ENCODE measurements around the gene ALDOC.

The ALDOC gene

GRCh38 chr17:28616281-28616680 is 39.6 kb upstream of the ALDOC start:
- TF ChIP-seq CTCF (IDR thresholded peaks at IDR 0.05; ENCODE audit: low read depth, low read length) = no peak
- DNase-seq = no peak
- H3K27ac ChIP-seq = no peak overlapping the region
- no peaks in the 10 kb centered on the region for H3K27me3 ChIP-seq (ENCODE audit: insufficient read depth, low read depth, severe bottlenecking)
- H3K36me3 ChIP-seq = peaks cover 93% of the 10 kb centered on the region
- H3K9me3 ChIP-seq (ENCODE audit: severe bottlenecking) = no peaks in the 10 kb centered on the region
- no peak overlapping the region for H3K4me3 ChIP-seq (ENCODE audit: low read depth, low read length)

- Histone ChIP-seq H3K9me3 (ENCODE audit: severe bottlenecking) (no peaks in the 10 kb centered on the region), H3K27ac (no peak overlapping the region), H3K27me3 (ENCODE audit: insufficient read depth, low read depth, severe bottlenecking) (no peaks in the 10 kb centered on the region), H3K4me3 (ENCODE audit: low read depth, low read length) (no peak overlapping the region), H3K36me3 (peaks cover 87% of the 10 kb centered on the region)
- no peak for DNase-seq
- TF ChIP-seq CTCF (IDR thresholded peaks at IDR 0.05; ENCODE audit: low read depth, low read length) = no peak
Measured at GRCh38 chr17:28615260-28615940, 38.7 kb upstream of the ALDOC start.

GRCh38 chr17:28613931-28614381 is 37.3 kb upstream of the ALDOC start, which contains the start of gene RSKR:
TSS of gene RSKR (minus strand) at chr17:28614185. CDS start at chr17:28614161, 24 bp downstream.
- Histone ChIP-seq H3K9me3 (ENCODE audit: severe bottlenecking) (no peaks in the 10 kb centered on the region), H3K36me3 (peaks cover 73% of the 10 kb centered on the region), H3K4me3 (ENCODE audit: low read depth, low read length) (no peak within 1 kb of the TSS), H3K27ac (no peak within 1 kb of the TSS), H3K27me3 (ENCODE audit: insufficient read depth, low read depth, severe bottlenecking) (no peaks in the 10 kb centered on the region)
- no peak for DNase-seq
- no peak for TF ChIP-seq CTCF (IDR thresholded peaks at IDR 0.05; ENCODE audit: low read depth, low read length)

- Histone ChIP-seq H3K27ac (no peak overlapping the region), H3K36me3 (peaks cover 65% of the 10 kb centered on the region), H3K27me3 (ENCODE audit: insufficient read depth, low read depth, severe bottlenecking) (no peaks in the 10 kb centered on the region), H3K4me3 (ENCODE audit: low read depth, low read length) (no peak overlapping the region), H3K9me3 (ENCODE audit: severe bottlenecking) (no peaks in the 10 kb centered on the region)
- peak; percentile 75 for TF ChIP-seq CTCF (IDR thresholded peaks at IDR 0.05; ENCODE audit: low read depth, low read length)
- DNase-seq = peak; percentile 60
Measured at GRCh38 chr17:28612936-28613872, 36.5 kb upstream of the ALDOC start.

- Histone ChIP-seq H3K36me3 (peaks cover 59% of the 10 kb centered on the region), H3K27ac (no peak overlapping the region), H3K4me3 (ENCODE audit: low read depth, low read length) (no peak overlapping the region), H3K27me3 (ENCODE audit: insufficient read depth, low read depth, severe bottlenecking) (no peaks in the 10 kb centered on the region), H3K9me3 (ENCODE audit: severe bottlenecking) (no peaks in the 10 kb centered on the region)
- no peak for TF ChIP-seq CTCF (IDR thresholded peaks at IDR 0.05; ENCODE audit: low read depth, low read length)
- DNase-seq = no peak
Measured at GRCh38 chr17:28612531-28612930, 35.8 kb upstream of the ALDOC start.

Measured in WERI-Rb-1 (cell line).